GM12878 (cell line): ENCODE results near the gene DCN. TPM values are rescaled to one million over a fixed set of nuclear protein-coding genes. Genes with fewer than 3 reads are reported as not detected.

Experiments
- ATAC-seq: fragments of 200-7000 bp; cut with Tn5 transposase; 3 replicates; pipeline ENCODE4 v1.9.1; 2020; ENCODE audit warnings: mild to moderate bottlenecking, moderate library complexity
- BruUV-seq: library from RNA; stranded (reverse); fragments of 400-500 nt; replicated peaks from 2 replicates; lab custom pipeline; 2021; lab: Mats Ljungman, UMichigan
- CTCF ChIA-PET: fragments of 300-600 bp; sonication (Branson Sonifier 250); formaldehyde crosslinking; extraction: SDS; loops from one replicate; lab custom pipeline; 2021; ENCODE audit warnings: inconsistent platforms; lab: Yijun Ruan, JAX
- POLR2A ChIA-PET: fragments of 350-600 bp; formaldehyde crosslinking; extraction: SDS; loops from one replicate; lab custom pipeline; 2021; ENCODE audit warnings: inconsistent platforms; lab: Charles Lee
- RAD21 ChIA-PET: fragments of 300-600 bp; sonication (Branson Sonifier 250); formaldehyde crosslinking; loops from one replicate; lab custom pipeline; 2023; ENCODE audit warnings: antibody characterized with exemption; ENCODE audit not compliant: unreplicated experiment; lab: Charles Lee
- SMC1A ChIA-PET: fragments of 300-600 bp; sonication (Branson Sonifier 250); formaldehyde crosslinking; loops from one replicate; lab custom pipeline; 2023; ENCODE audit not compliant: unreplicated experiment, uncharacterized antibody; lab: Charles Lee
- DNase-seq: peaks from one replicate; pipeline ENCODE4 v3.0.0-alpha.2; 2011; ENCODE audit warnings: low read depth, low spot score
- FAIRE-seq: peaks from 3 replicates; lab custom pipeline; 2011; peaks lifted over from hg19 to GRCh38; lab: Jason Lieb, UNC
- H2AFZ ChIP-seq: 2 replicates; pipeline ENCODE4 v1.6.0; 2011; ENCODE audit warnings: low read depth, low read length, control low read depth; ENCODE audit not compliant: control insufficient read depth
- H3K27ac ChIP-seq: 2 replicates; pipeline ENCODE4 v1.5.1; 2011; ENCODE audit warnings: control low read depth; ENCODE audit not compliant: control insufficient read depth, insufficient read depth
- H3K27me3 ChIP-seq, 2 experiments: replicated peaks in 1 of 2; 2 replicates each; pipeline versions ENCODE4 v1.6.0 to v1.6.1; 2011; ENCODE audit warnings: low read length in 1 of 2; ENCODE audit not compliant: control insufficient read depth in 2 of 2, insufficient read depth in 2 of 2
- H3K36me3 ChIP-seq, 2 experiments: 2 replicates each; pipeline ENCODE4 v1.5.1; 2011; ENCODE audit warnings: low read length in 1 of 2; ENCODE audit not compliant: control insufficient read depth in 2 of 2, insufficient read depth in 2 of 2
- H3K4me1 ChIP-seq: 2 replicates; pipeline ENCODE4 v1.6.1; 2011; ENCODE audit warnings: mild to moderate bottlenecking, low read length, moderate library complexity, mixed read lengths; ENCODE audit not compliant: control insufficient read depth, insufficient read depth
- H3K4me2 ChIP-seq: 2 replicates; pipeline ENCODE4 v1.6.0; 2011; ENCODE audit warnings: control low read depth; ENCODE audit not compliant: control insufficient read depth, insufficient read depth
- H3K4me3 ChIP-seq: fragments of 200-600 bp; sonication (generic); 2 replicates; pipeline ENCODE4 v1.5.1; 2016
- H3K79me2 ChIP-seq: 2 replicates; pipeline ENCODE4 v1.6.0; 2011; ENCODE audit warnings: low read length; ENCODE audit not compliant: control insufficient read depth, insufficient read depth
- H3K9ac ChIP-seq: 2 replicates; pipeline ENCODE4 v1.8.0; 2011; ENCODE audit warnings: low read length, control low read depth, mixed read lengths; ENCODE audit not compliant: control insufficient read depth, insufficient read depth
- H3K9me3 ChIP-seq: replicated peaks from 3 replicates; pipeline ENCODE4 v1.5.1; 2011; ENCODE audit warnings: mild to moderate bottlenecking, low read length; ENCODE audit not compliant: control insufficient read depth, insufficient read depth
- H4K20me1 ChIP-seq: 2 replicates; pipeline ENCODE4 v1.6.0; 2011; ENCODE audit not compliant: control insufficient read depth, insufficient read depth
- BCL11A ChIP-seq: IDR thresholded peaks from 2 replicates; pipeline ENCODE4 v1.6.1; 2011; ENCODE audit warnings: low read depth, low read length
- BMI1 ChIP-seq: fragments of 450-650 bp; IDR thresholded peaks from 2 replicates; pipeline ENCODE4 v1.6.1; 2016; ENCODE audit warnings: mild to moderate bottlenecking, moderate library complexity, borderline replicate concordance
- E2F8 ChIP-seq: fragments of 450-650 bp; IDR thresholded peaks from 2 replicates; pipeline ENCODE4 v1.6.1; 2018; ENCODE audit warnings: mild to moderate bottlenecking, low read depth, moderate library complexity; ENCODE audit not compliant: partially characterized antibody
- HCFC1 ChIP-seq: fragments of 150-350 bp; IDR thresholded peaks from 2 replicates; pipeline ENCODE4 v1.6.1; 2014; ENCODE audit warnings: low read length
- IKZF1 ChIP-seq: fragments of 450-650 bp; conservative IDR thresholded peaks from 2 replicates; pipeline ENCODE4 v1.6.1; 2017; ENCODE audit warnings: antibody characterized with exemption, mild to moderate bottlenecking
- JUNB ChIP-seq: IDR thresholded peaks from 2 replicates; pipeline ENCODE4 v1.6.1; 2016; ENCODE audit warnings: antibody characterized with exemption, mild to moderate bottlenecking
- LARP7 ChIP-seq: fragments of 450-650 bp; IDR thresholded peaks from 2 replicates; pipeline ENCODE4 v1.6.1; 2017; ENCODE audit warnings: mild to moderate bottlenecking
- MAX ChIP-seq: IDR thresholded peaks from 2 replicates; pipeline ENCODE4 v1.6.1; 2012; ENCODE audit warnings: low read depth, low read length, improper control_type of control experiment
- MEF2B ChIP-seq: fragments of 450-650 bp; IDR thresholded peaks from 2 replicates; pipeline ENCODE4 v1.6.1; 2018; ENCODE audit warnings: mild to moderate bottlenecking, moderate library complexity; ENCODE audit not compliant: partially characterized antibody, poor library complexity, severe bottlenecking
- NFXL1 ChIP-seq: fragments of 450-650 bp; IDR thresholded peaks from 2 replicates; pipeline ENCODE4 v1.6.1; 2017; ENCODE audit warnings: antibody characterized with exemption, mild to moderate bottlenecking, borderline replicate concordance
- PML ChIP-seq: IDR thresholded peaks from 2 replicates; pipeline ENCODE4 v1.6.1; 2012; ENCODE audit warnings: low read length, inconsistent platforms
- RELA ChIP-seq: fragments of 450-650 bp; IDR thresholded peaks from 2 replicates; pipeline ENCODE4 v1.8.0; 2014; ENCODE audit warnings: borderline replicate concordance; ENCODE audit not compliant: partially characterized antibody
- SMC3 ChIP-seq: IDR thresholded peaks from 2 replicates; pipeline ENCODE4 v1.6.1; 2011; ENCODE audit warnings: low read length, improper control_type of control experiment, borderline replicate concordance
- SREBF1 ChIP-seq: IDR thresholded peaks from 2 replicates; pipeline ENCODE4 v1.6.1; 2012; ENCODE audit warnings: mild to moderate bottlenecking, low read length
- TBL1XR1 ChIP-seq: IDR thresholded peaks from 2 replicates; pipeline ENCODE4 v1.6.1; 2012; ENCODE audit warnings: low read depth, low read length, improper control_type of control experiment
- TCF7 ChIP-seq: IDR thresholded peaks from 2 replicates; pipeline ENCODE4 v1.6.1; 2014; ENCODE audit warnings: antibody characterized with exemption, borderline replicate concordance
- WRNIP1 ChIP-seq: IDR thresholded peaks from 2 replicates; pipeline ENCODE4 v1.6.1; 2011; ENCODE audit warnings: low read depth, low read length, improper control_type of control experiment, borderline replicate concordance
- ZBTB40 ChIP-seq: fragments of 450-650 bp; IDR thresholded peaks from 2 replicates; pipeline ENCODE4 v1.6.1; 2016; ENCODE audit warnings: mild to moderate bottlenecking, moderate library complexity, borderline replicate concordance
- ZZZ3 ChIP-seq: IDR thresholded peaks from 2 replicates; pipeline ENCODE4 v1.6.1; 2011; ENCODE audit warnings: low read depth; ENCODE audit not compliant: control insufficient read depth, insufficient read length
- WGBS: methylation state at CpG from one replicate; pipeline ENCODE4 v1.1.6; 2016; ENCODE audit warnings: low lambda C conversion rate; ENCODE audit not compliant: insufficient replicate concordance, insufficient coverage; ENCODE audit errors: missing lambda C conversion rate; 5-methylcytosine and 5-hydroxymethylcytosine counted together
- in situ Hi-C: fragments of 300-500 bp; cut with MboI; formaldehyde crosslinking; loops from 9 replicates; pipeline ENCODE4 v1.14.3; 2018; ENCODE audit warnings: mixed read lengths
- intact Hi-C: fragments of 100-400 bp; cut with micrococcal nuclease; formaldehyde crosslinking; loops from one replicate; pipeline ENCODE4 v1.14.2; 2022; ENCODE audit not compliant: unreplicated experiment
- polyA plus RNA-seq, 11 experiments: library from polyadenylated mRNA; depleted of rRNA in 4 of 11; unstranded in 6 of 11; stranded (reverse) in 5 of 11; fragments of >200 nt; fragmentation: Nextera tagmentation in 4 of 11; fragmentation: Illumina TruSeq in 1 of 11; extraction: Ambion mirVana in 4 of 11; extraction: Trizol in 1 of 11; gene quantifications; 1 replicate in 1 of 11; 2 replicates in 10 of 11; pipeline versions ENCODE4 v1.2.1 to v1.2.3, GENCODE V29; 2011 to 2016; ENCODE audit warnings: inconsistent platforms in 2 of 11, missing spikeins in 2 of 11, low read depth in 1 of 11
- total RNA-seq, 4 experiments: library from RNA; depleted of rRNA in 3 of 4; stranded (reverse); fragments of >200 nt in 3 of 4; fragmentation: Illumina TruSeq in 1 of 4; extraction: Trizol in 1 of 4; gene quantifications; 2 replicates each; pipeline versions ENCODE4 v1.2.1 to v1.2.3, GENCODE V29; 2013 to 2021

Gene DCN
- total and polyA plus RNA-seq, 10 of the 15 experiments (the other 5 are each of a cell fraction or from before 2014, with no cell fraction given): 0.07 to 2.1 (median 0.75) TPM; not detected in 6

- Histone ChIP-seq H3K79me2 (no peaks in the 10 kb centered on the region), H3K36me3 (no peaks in the 10 kb centered on the region), H4K20me1 (no peaks in the 10 kb centered on the region), H3K27me3 (no peaks in the 10 kb centered on the region), H3K4me3 (no peak overlapping the region), H3K27ac (no peak overlapping the region), H2AFZ (no peak overlapping the region), H3K9ac (no peak overlapping the region), H3K9me3 (no peaks in the 10 kb centered on the region), H3K4me1 (no peaks in the 10 kb centered on the region), H3K4me2 (no peak overlapping the region)
- RAD21 ChIA-PET: interaction anchor here (0.6 kb wide), 1 partner anchor 92 kb away, joined by 4 read pairs; no protein-coding TSS in a partner anchor
- ATAC-seq: no peak
- CTCF ChIA-PET: interaction anchor here (1.7 kb wide), 1 partner anchor 8 kb away, joined by 4 read pairs; the partner anchor contains the start of gene LUM
- intact Hi-C loops: no loop called here
- POLR2A ChIA-PET: no interaction called here
- no peak for FAIRE-seq
- SMC1A ChIA-PET: interaction anchor here (0.6 kb wide), 1 partner anchor 251 kb away, joined by 3 read pairs; no protein-coding TSS in a partner anchor
- BruUV-seq: no TSS peak
- TF ChIP-seq IKZF1 (no peak), MEF2B (no peak), E2F8 (no peak), ZZZ3 (no peak), TBL1XR1 (no peak), ZBTB40 (no peak), TCF7 (no peak), WRNIP1 (no peak), NFXL1 (no peak), JUNB (no peak), BMI1 (no peak), SREBF1 (no peak), HCFC1 (no peak), LARP7 (no peak), RELA (no peak), MAX (no peak), PML (no peak), BCL11A (no peak), SMC3 (no peak)
- 0% methylated on average over 1 of the region's 1 CpG for whole genome bisulfite sequencing
- in situ Hi-C loops: no loop called here
- no peak for DNase-seq
Observed at GRCh38 chr12:91103624-91104023, 79.0 kb downstream of the DCN start.
